Endometrial microvascular endothelial cells (primary cell): ENCODE results near the gene QRSL1. TPM values are rescaled to one million over a fixed set of nuclear protein-coding genes. Genes with fewer than 3 reads are reported as not detected.
"Not testable (repeated sequence)": the region's sequence is repeated elsewhere in the genome, so short reads cannot be mapped to it uniquely, and the experiment has no call there.

Source experiments
- in situ Hi-C: cut with HindIII; loops from 2 replicates; pipeline ENCODE4 v1.10.0; 2017; ENCODE audit warnings: low sequenced_read_pairs, low pct_unique_long_range_greater_than_20kb; ENCODE audit errors: inconsistent ontology term
- total RNA-seq: library from RNA; depleted of rRNA; stranded (reverse); fragments of >200 nt; gene quantifications from one replicate; pipeline ENCODE4 v1.2.3, GENCODE V29; 2015; ENCODE audit errors: inconsistent ontology term

Gene QRSL1
- total RNA-seq, 1 donor from 2014 or later: 9.2 TPM

- in situ Hi-C loops: no loop called here
Observed at GRCh38 chr6:106666282-106667021, 37.1 kb downstream of the QRSL1 start.

GRCh38 chr6:106667022-106667402 lies 37.6 kb downstream of the QRSL1 start:
- in situ Hi-C loops: no loop called here

- in situ Hi-C loops: no loop called here
Observed at GRCh38 chr6:106670236-106670635, 40.9 kb downstream of the QRSL1 start.

GRCh38 chr6:106671651-106672050 lies 42.3 kb downstream of the QRSL1 start:
- in situ Hi-C loops: no loop called here

GRCh38 chr6:106674541-106675229 lies 45.3 kb downstream of the QRSL1 start:
- in situ Hi-C loops: no loop called here

- in situ Hi-C loops: no loop called here
Observed at GRCh38 chr6:106677282-106677681, 47.9 kb downstream of the QRSL1 start.

- in situ Hi-C loops: no loop called here
Observed at GRCh38 chr6:106684011-106684410, 54.6 kb downstream of the QRSL1 start.

- in situ Hi-C loops: no loop called here
Observed at GRCh38 chr6:106685833-106686232, 56.5 kb downstream of the QRSL1 start.

GRCh38 chr6:106688177-106688951 lies 59.0 kb downstream of the QRSL1 start:
- in situ Hi-C loops: no loop called here

GRCh38 chr6:106692112-106692818 lies 62.9 kb downstream of the QRSL1 start:
- in situ Hi-C loops: no loop called here

- in situ Hi-C loops: no loop called here
Observed at GRCh38 chr6:106692819-106693208, 63.4 kb downstream of the QRSL1 start.

GRCh38 chr6:106693418-106693817 lies 64.0 kb downstream of the QRSL1 start:
- in situ Hi-C loops: no loop called here

- in situ Hi-C loops: no loop called here
Observed at GRCh38 chr6:106694343-106694742, 65.0 kb downstream of the QRSL1 start.

- in situ Hi-C loops: no loop called here
Observed at GRCh38 chr6:106700581-106700980, 71.2 kb downstream of the QRSL1 start.

GRCh38 chr6:106701201-106701600 lies 71.8 kb downstream of the QRSL1 start:
- in situ Hi-C loops: not testable (repeated sequence)

- in situ Hi-C loops: no loop called here
Observed at GRCh38 chr6:106702046-106702445, 72.7 kb downstream of the QRSL1 start.

GRCh38 chr6:106702451-106703110 lies 73.2 kb downstream of the QRSL1 start:
- in situ Hi-C loops: no loop called here

GRCh38 chr6:106704327-106704726 lies 74.9 kb downstream of the QRSL1 start:
- in situ Hi-C loops: no loop called here

- in situ Hi-C loops: no loop called here
Observed at GRCh38 chr6:106705156-106705555, 75.8 kb downstream of the QRSL1 start.
